NCI-H460 (cell line): ENCODE data around the gene SMYD3. TPM values are rescaled to one million over a fixed set of nuclear protein-coding genes. Genes with fewer than 3 reads are reported as not detected.
"Not testable (repeated sequence)": the region's sequence is repeated elsewhere in the genome, so short reads cannot be mapped to it uniquely, and the experiment has no call there.

Experiments used
- DNase-seq: peaks from one replicate; pipeline ENCODE4 v3.0.0-alpha.2; 2016; ENCODE audit warnings: low read depth; ENCODE audit errors: extremely low read depth
- total RNA-seq: library from RNA; depleted of rRNA; stranded (reverse); fragments of >200 nt; shearing (Covaris generic); gene quantifications from 2 replicates; pipeline ENCODE4 v1.2.3, GENCODE V29; 2014

SMYD3 gene
- total RNA-seq, 1 experiment from 2014 or later, result 348 TPM

- no peak for DNase-seq
Measured at GRCh38 chr1:245831518-245831917, 675.6 kb downstream of the SMYD3 start.

GRCh38 chr1:245829826-245830225 is 677.3 kb downstream of the SMYD3 start:
- no peak for DNase-seq

- no peak for DNase-seq
Measured at GRCh38 chr1:245829194-245829593, 677.9 kb downstream of the SMYD3 start.

DNA sequence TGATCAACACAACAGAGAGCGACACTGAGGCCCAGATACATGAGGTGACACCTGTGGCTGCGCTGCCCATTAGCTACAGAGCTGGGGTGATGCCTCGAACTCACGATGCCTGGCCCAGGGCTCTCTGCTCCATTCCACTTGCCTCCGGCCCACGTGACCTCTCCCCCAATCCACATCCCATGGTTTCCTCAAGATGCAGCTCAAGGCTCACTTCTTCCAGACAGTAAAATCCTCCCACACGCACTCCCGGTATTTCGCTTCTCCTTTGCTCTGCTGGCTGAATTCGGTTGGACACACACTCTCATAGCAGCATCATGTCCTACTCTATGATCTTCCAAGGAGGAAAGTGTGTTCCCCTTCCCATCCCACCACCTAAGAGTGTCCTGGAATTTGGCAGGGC is 679.8 kb downstream of the SMYD3 start:
- no peak for DNase-seq

- no peak for DNase-seq
Measured at GRCh38 chr1:245825128-245825901, 681.8 kb downstream of the SMYD3 start.

DNA sequence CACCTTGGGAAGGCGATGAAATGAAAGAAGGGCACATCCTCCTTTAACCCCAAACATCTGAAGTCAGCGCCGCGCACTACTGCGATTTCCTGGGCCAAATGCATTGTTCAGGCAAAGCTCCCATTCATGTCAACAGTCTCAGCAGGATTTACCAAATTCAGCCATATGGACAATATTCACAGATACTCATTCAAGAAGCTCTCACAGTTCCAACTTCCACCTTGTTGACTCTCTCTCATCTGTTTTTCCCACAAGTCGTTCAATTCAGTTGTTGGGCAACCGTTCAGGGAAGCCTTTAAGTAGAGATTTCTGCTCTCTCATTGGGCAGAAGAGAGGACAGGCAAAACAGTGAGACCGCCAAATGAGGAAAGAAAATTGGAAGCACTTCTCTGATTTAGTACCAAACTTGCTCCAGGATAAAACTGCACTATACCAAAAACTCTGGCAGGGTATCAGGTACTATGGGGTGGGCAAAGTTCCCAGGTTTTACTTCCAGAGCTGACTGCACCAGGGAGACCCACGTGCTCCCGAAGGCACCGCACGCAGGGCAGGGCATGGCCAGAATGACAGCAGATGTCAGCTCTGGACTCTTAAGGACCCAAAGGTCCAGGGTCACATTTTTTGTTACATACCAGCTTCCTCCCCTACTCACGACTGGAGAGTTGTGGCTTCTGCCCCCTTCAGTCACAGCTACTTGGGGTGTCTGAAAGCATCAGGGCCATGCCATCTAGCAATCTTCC is 683.5 kb downstream of the SMYD3 start:
- DNase-seq, result no peak

DNA sequence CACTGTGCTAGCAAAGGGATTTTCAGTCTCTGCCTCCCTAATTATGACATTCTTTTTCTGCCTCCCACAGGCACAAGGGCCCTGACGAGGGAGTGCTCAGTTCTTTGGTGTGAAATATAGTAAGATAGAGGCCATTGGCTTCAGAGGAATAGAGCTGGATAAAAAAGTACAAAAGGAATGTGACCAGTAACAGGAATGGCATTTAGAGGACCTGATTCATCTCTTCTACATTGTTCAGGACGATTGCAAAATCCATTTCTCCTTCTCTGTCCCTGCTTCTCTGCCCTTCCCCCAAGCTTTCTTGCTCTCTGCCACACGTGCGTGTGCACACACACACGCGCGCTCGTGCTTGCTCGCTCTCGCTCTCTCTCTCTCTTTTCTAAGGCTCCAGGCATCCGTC is 684.1 kb downstream of the SMYD3 start:
- peak; percentile 42 for DNase-seq

GRCh38 chr1:245818363-245818762 is 688.7 kb downstream of the SMYD3 start:
- DNase-seq, result not testable (repeated sequence)

DNA sequence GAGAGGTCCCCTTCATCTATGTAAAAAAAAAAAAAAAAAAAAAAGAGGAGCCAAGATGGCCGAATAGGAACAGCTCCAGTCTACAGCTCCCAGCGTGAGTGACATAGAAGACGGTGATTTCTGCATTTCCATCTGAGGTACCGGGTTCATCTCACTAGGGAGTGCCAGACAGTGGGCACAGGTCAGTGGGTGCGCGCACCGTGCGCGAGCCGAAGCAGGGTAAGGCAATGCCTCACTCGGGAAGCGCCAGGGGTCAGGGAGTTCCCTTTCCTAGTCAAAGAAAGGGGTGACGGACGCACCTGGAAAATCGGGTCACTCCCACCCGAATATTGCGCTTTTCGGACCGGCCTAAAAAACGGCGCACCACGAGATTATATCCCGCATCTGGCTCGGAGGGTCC is 690.6 kb downstream of the SMYD3 start:
- DNase-seq, result not testable (repeated sequence)

DNA sequence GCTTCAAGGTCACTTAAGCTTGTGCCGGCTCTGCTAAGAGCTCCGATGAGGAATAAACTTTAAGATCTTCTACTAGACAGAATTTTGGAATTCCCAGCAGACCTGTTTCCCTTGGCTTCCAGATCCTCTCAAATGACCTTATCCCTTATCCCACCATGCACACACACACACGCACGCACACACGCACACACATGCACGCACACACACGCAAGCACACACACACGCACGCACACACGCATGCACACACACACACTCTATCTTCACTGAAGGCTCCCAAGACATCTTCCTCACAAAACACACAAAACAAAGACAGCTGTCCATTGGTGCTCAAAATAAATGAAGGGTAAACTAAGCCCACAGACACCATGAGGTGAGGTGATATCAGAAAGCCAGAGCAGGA is 692.4 kb downstream of the SMYD3 start:
- DNase-seq, result no peak

DNA sequence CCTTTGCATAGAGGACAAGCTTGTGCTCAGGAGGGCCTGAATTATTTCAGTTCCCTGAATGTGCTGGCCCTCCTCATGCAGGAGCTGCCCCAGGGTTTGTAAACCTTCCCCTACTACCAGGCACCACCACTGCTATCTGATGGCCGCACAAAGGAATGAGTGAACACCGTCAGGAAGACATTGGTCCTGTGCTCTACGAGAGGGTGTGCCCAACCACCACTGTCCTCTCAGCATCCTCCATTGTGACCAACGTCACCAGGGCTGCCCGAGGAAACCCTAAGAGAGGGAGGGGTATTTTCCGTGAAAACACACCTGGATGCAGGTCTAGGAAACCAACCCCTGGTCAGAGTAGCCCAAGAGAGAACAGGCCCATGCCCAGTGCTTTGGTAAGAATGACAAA is 694.8 kb downstream of the SMYD3 start:
- DNase-seq, result no peak

DNA sequence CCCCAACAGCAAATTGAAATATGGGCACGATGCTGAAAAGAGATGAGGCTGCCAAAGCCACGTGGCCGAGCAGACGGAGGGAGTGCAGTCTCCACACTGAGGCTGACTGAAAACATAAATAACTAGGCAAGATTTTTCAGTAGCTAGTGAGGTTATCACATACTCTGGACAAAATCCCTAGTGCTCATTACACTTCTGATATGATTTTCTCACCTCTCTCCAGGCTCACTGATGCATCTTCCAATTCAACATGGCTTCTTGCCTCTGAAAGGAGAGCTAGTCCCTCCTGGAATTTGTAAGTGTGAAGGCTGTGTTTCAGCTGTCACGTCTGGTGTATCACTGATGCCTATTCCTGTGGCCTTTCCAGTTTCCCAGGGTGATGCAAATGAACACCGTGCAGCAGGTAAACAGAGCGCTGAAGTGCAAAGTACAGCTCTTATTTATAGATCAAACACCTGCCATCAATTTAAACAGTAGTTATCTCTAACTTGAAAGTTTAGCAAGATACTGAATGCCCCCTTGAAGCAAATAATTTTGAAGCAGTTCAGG is 696.2 kb downstream of the SMYD3 start:
- DNase-seq, result no peak

- DNase-seq, result no peak
Measured at GRCh38 chr1:245810181-245810769, 696.8 kb downstream of the SMYD3 start.

DNA sequence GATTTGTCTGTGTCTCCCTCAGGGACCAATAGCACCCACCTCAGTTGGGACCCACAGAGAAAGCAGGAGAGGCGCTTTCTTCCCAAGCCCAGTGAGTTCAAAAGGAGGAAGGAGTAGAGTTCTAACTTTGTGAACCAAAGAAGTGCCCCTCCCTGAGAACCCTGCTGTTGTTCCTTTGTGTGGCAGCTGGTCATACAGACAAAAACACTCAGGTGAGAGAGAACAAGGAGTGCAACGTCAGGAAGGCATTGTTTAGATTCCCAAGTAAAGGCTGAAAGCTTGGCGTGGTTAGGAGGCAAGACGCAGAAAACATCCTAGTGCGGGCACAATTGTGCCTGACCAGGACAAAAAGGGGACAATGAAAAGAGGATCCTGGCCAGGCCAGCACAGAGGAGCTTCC is 697.7 kb downstream of the SMYD3 start:
- DNase-seq, result no peak

GRCh38 chr1:245807954-245808719 is 698.9 kb downstream of the SMYD3 start:
- no peak for DNase-seq

- no peak for DNase-seq
Measured at GRCh38 chr1:245807306-245807705, 699.8 kb downstream of the SMYD3 start.

DNA sequence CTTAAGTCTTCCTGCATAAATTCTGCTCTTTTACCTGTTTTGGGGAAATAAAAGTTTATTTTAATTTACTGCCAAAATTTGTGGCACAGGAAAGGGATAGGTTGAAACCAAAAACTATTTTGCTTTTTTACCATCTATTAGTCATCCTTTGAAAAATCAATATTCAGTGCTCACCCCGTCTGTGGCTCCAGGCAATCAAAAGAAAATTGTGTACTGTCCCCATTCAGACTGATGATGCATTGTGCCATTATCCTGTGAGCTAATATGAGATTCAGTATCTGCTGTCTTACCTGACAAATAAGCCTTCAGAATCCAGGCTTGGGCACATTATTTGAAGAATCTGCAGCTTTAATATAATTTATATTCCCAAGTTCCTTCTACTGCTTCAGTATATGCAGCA is 701.5 kb downstream of the SMYD3 start:
- no peak for DNase-seq

GRCh38 chr1:245804696-245805095 is 702.4 kb downstream of the SMYD3 start:
- DNase-seq, result no peak

DNA sequence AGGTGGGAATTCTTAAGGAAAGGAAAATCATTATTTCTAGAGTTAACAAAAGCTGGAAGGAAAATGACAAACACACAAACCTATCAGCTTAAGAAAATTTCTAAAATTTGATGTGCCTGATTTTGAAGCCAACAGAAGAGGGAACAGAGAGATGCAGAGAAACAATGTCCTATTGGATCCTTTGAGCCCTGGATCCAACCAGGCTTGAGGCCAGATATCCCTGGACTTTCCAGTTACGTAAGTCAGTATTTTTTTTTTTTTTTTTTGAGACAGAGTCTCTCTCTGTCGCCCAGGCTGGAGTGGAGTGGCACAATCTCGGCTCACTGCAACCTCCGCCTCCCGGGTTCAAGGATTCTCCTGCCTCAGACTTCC is 703.4 kb downstream of the SMYD3 start:
- no peak for DNase-seq

DNA sequence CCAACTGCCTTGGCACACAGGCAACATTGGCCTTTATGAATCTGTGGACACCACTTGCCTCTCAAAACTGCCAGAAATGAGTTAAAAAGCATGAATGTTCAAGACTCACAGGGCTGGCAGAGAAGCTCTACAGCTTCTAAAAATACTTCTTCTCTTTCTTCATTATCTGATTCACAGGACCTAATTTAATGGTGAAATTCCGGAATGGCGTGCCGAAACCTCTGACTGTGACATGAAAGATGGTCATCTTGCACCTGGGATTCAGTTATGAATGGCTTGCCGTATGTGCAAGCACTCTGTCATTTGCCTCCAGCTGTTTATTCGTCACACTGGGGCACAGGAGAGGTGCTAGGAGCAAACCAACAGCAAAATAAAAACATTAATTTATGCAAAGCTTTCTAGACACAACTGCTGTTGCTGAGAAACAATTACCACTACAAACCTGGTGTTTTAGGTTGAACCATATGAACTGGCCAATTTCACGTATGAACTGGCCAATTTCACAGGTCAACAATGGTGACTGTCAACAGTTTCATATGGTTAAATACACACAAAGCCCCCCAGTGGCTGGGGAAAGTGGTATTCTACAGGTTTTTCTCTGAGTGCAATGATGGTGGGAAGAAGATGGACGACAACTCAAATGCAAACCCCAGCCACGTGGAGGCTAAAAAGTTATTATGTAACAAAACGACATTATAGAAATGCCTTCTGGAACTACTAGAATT is 704.0 kb downstream of the SMYD3 start:
- DNase-seq, result no peak
